Effector CD8-positive, alpha-beta T cell (primary cell): ENCODE measurements around the gene GRID1.

Source experiments
- DNase-seq: peaks from one replicate; lab custom pipeline; 2025; lab: John Stamatoyannopoulos, UW

GRID1 gene

DNA sequence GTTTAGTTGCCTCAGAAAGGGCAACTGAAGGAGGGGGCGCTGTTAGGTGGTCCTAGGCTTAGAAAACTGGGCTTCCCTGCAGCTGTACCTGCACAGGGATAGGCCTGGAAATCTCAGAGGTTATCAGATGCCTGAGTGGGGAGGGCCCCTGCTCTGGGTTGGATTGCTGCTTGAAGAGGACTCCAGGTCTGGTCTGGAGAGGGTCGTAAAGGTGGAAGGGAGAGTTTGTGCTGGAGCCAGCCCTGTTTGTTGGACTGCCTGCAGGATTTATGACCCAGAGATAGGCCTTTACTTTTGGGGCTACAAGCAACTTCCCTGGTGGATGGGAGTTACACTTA, 765.9 kb downstream of the GRID1 start:
- DNase-seq = no peak

DNA sequence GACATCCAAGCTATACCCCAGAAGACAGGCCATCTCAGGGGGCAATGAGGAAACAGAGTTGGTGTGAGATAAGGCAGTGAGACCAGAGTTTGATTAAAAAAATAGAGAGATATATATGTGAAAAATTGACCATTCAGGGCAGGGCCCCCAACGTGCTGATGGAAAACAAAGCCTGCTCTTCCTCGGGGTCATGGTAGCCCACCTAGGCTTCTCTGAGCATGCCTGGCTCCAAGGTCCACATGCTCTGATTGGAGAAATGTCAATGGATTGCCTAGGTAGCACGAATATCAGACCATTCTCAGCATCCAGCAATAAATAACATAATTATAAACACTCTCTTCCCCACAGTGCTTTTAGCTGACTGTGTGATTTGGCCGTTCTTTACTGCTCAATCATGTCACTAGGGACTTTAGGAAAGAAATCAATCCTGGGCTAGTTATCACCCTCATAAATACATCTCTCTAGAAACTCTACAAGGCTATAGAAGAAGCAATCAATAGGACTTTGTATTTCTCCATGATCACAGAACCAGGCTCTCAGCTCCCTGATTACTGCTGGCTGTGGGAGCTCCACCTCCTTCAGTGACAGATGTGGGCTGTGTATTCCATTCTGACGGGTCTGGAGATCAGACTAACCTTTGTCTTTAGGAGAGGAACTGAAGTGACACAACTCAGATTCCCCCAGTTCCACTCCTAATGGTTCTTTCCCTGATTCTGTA, 766.4 kb downstream of the GRID1 start:
- no peak for DNase-seq

DNA sequence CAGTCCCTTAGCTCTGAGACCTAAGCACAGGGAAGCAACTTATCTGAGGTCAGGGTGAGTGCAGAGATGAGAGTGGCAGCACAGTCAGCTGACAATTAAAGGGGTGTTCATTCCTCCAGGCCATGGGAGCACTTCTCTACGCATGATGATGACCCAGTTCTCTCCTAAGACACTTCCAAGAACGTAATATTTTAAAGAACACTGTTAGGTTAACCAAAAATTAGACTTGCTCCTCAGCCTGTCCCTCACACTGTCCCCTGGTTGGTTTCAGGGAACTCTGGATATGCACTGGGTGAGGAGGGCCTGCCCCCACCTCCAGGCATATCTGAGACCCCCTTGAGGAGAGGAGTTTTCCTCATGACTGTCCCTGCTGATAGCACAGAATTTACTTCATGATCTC, 767.5 kb downstream of the GRID1 start:
- DNase-seq = no peak

DNA sequence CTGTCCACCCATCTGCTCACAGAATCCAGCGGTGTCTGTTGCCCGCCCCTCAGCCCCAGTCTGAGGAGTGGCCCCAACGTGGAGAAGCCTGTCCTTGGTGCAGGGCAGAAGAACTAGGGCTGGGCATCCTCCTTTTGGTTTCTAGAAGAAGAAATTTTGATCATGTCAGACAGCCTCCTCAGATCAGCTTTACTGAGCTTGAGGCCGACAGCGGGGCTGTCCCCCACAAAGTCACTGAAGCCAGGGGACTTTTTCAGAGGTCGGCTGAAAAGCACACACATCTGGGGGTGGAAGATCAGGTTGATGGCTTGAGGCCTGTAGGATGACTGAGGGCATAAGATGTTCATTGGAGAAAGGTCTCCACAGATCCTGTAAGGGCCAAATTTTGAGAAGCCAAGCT, 767.9 kb downstream of the GRID1 start:
- DNase-seq = no peak

DNA sequence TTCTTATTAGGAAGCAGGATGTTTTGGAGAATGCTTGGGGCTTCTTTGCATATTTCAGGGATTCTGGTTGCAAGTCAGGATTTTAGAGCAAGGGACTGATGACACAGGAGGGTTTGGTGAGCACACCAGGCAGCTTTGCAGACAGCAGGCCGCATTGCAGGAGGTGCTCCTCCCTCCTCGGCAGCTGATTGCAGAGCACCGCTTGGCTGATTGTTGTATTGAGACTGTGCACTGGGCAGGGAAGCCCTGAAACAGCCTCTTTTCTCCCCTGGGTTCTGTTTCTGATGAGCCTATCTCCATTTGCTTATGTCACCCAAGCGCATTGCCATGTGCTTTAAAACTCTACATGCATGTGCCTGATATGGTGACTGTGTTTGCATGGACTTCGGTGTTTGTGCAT, 769.6 kb downstream of the GRID1 start:
- DNase-seq = no peak

DNA sequence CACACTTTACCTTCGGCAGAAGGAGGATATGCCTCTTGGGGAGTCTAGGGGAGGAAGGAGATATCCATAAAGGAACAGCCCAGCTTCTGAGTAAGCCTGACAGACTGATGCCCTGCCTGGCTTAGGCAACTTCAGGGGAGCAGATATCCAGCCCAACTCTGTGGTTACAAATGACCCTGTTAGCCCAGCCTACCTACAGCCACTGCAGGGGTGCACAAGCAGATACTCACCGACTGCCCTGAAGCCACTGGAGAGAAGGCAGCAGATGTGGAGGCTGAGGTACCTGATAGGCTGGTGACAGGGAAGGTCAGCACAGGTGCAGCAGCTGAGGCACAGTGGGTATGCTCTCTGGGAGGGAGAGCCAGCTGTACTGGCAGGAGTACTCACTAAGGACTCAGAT, 770.2 kb downstream of the GRID1 start:
- no peak for DNase-seq

- no peak for DNase-seq
These were observed 772.4 kb downstream of the GRID1 start for GRCh38 chr10:85594239-85594638.

DNA sequence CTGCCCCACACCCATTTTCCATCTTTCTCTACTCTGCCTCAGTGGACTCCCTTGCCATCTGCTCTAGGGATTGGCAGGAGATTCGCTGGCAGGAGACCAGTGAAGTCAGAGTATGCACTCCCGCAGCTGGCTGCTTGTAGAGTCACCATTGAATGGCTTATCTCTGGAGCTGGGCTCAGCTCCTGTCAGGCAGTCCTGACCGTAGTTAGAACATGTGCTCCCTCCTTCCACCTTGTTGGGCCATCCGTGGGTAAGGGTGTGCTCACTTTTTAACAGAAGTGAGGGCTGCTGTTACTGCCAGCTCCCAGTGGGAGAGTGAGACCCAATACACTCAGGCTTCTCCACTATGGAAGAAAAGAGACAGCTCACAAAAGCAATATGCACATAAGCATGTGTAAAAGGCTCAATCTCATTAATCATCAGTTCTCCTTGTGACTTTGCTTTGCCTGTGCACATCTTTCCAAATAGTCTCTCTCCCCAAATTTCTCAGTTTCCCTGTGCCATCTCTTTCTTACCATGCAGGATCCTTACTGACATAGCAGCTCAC, 773.3 kb downstream of the GRID1 start:
- DNase-seq = no peak

DNA sequence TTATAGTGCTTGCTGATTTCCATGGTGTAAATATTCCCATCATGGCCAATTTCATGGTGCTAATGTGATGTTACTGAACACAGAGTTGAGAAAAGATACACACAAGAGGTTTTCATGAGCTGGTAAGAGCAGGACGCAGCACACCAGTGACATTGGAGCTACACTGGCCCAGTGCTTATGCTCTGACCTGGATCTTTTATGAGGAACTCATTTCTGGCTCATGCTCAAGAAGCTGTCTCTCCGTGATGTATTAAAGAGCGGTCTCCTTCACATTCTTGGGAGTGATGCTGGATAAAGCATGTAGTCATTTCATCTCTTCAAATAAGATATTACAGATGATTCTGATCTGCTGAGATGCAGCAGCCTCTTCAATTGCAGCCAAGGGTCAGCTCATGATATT, 785.2 kb downstream of the GRID1 start:
- no peak for DNase-seq

GRCh38 chr10:85580585-85580984, 786.0 kb downstream of the GRID1 start:
- DNase-seq = no peak

- DNase-seq = no peak
These were observed 787.7 kb downstream of the GRID1 start for GRCh38 chr10:85578860-85579259.

DNA sequence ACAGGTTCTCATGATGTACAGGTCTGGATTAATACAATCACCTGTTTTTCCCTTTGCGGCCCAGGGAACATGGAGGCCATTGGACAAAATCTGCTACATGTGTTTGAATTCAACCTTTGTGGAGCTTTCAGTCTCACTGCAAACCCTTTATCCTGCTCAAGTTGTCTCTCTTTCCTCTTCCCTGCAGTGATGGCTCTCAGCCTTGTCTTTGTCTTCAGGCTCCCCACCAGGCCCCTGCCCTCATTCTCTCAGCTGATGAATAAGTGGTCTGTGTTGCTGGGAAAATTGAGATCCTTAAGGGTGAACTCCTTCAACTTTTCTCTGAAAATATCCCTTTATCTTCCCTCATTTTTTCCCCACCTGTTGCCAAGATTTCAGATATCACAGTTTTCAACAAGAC, 791.2 kb downstream of the GRID1 start:
- DNase-seq = no peak

DNA sequence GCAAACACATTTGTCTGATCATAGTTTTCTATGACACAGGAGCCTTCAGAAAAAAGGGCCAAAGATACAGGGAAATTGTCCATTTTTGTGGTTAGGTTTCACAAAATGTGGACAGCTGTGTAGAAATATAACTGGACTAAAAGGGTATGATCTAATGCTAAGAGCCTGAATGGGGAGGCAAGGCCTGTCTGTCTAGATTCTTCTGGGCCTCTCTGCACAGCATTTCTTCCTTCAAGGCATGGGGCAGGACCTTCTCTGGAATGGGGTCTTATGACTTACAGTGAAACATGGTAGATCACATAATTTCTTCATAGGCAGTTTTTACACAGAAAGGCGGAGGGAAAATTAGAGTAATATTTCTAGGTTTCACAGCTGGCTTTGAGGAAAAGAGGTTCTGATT, 795.7 kb downstream of the GRID1 start:
- no peak for DNase-seq

GRCh38 chr10:85565381-85565780, 801.2 kb downstream of the GRID1 start:
- DNase-seq = no peak

- no peak for DNase-seq
These were observed 808.1 kb downstream of the GRID1 start for GRCh38 chr10:85558533-85558932.

GRCh38 chr10:85557706-85558105, 808.9 kb downstream of the GRID1 start:
- no peak for DNase-seq

DNA sequence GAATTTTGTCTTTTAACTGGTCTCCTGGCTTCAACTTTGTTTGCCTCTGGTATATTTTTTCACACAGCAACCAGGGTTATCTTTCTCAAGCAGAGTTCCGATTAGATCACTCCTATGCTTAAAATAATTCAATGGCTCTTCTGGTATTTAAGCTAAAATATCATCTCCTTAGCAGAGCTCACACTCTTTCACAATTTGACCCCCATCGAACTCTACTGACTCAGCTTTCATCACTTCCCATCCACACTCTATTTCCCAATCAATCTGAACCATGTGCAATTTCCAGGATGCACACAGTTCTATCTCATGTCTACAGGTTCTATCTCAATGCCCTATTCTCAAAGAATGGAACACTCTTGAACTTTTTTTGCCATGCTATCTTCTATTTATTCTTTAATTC, 809.5 kb downstream of the GRID1 start:
- DNase-seq = no peak
